K562 (cell line): Measurements from ENCODE around the gene UMODL1. TPM values are rescaled to one million over a fixed set of nuclear protein-coding genes. Genes with fewer than 3 reads are reported as not detected.

ENCODE experiments used
- ATAC-seq: fragments of 200-7000 bp; cut with Tn5 transposase; 3 replicates; pipeline ENCODE4 v1.9.1; 2020; ENCODE audit warnings: moderate library complexity
- BruUV-seq: library from RNA; stranded (reverse); fragments of 400-500 nt; replicated peaks from 2 replicates; lab custom pipeline; 2021; lab: Mats Ljungman, UMichigan
- CTCF ChIA-PET: fragments of 300-600 bp; formaldehyde crosslinking; extraction: SDS; loops from one replicate; lab custom pipeline; 2021; ENCODE audit warnings: low intra/inter-chr PET ratio; lab: Yijun Ruan, JAX
- POLR2A ChIA-PET: fragments of 300-600, 350-650 bp; sonication (Branson Sonifier 250); formaldehyde crosslinking; extraction: SDS; loops from one replicate; lab custom pipeline; 2021; ENCODE audit warnings: antibody characterized with exemption, inconsistent platforms; lab: Yijun Ruan, JAX
- DNase-seq, 4 experiments: peaks; one replicate each; pipeline versions ENCODE4 v3.0.0 to v3.0.0-alpha.2; 2011 to 2018; ENCODE audit warnings: low spot score in 3 of 4, mixed read lengths in 3 of 4; ENCODE audit errors: extremely low read depth in 1 of 4
- FAIRE-seq: peaks from 2 replicates; lab custom pipeline; 2011; peaks lifted over from hg19 to GRCh38; lab: Jason Lieb, UNC
- H2AFZ ChIP-seq: 2 replicates; pipeline ENCODE4 v1.6.0; 2011; ENCODE audit warnings: low read depth, low read length, control low read depth, inconsistent platforms
- H3K27ac ChIP-seq: fragments of 200-600 bp; 3 replicates; pipeline ENCODE4 v1.8.0; 2011; ENCODE audit warnings: low read depth, mild to moderate bottlenecking, control low read depth, inconsistent platforms, low read length, moderate library complexity, mixed read lengths; ENCODE audit errors: extremely low read depth
- H3K27me3 ChIP-seq, 2 experiments: fragments of 300-600 bp in 1 of 2; 2 replicates in 1 of 2; 3 replicates in 1 of 2; pipeline versions ENCODE4 v1.6.0 to v1.8.0; 2011; ENCODE audit warnings: inconsistent platforms in 2 of 2, low read length in 2 of 2, mild to moderate bottlenecking in 1 of 2, mixed read lengths in 1 of 2, moderate library complexity in 1 of 2; ENCODE audit not compliant: control insufficient read depth in 2 of 2, insufficient read depth in 2 of 2
- H3K36me3 ChIP-seq: fragments of 300-600 bp; 3 replicates; pipeline ENCODE4 v1.8.0; 2011; ENCODE audit warnings: mild to moderate bottlenecking, low read length, inconsistent platforms; ENCODE audit not compliant: control insufficient read depth, insufficient read depth
- H3K4me1 ChIP-seq, 2 experiments: fragments of 200-600 bp in 1 of 2; replicated peaks in 1 of 2; 2 replicates in 1 of 2; 3 replicates in 1 of 2; pipeline versions ENCODE4 v1.5.1 to v1.8.0; 2011; ENCODE audit warnings: inconsistent platforms in 2 of 2, low read length in 2 of 2, mild to moderate bottlenecking in 1 of 2, mixed read lengths in 1 of 2, moderate library complexity in 1 of 2; ENCODE audit not compliant: control insufficient read depth in 2 of 2, insufficient read depth in 2 of 2
- H3K4me2 ChIP-seq: 2 replicates; pipeline ENCODE4 v1.6.1; 2011; ENCODE audit warnings: low read length, control low read depth, inconsistent platforms, mixed read lengths; ENCODE audit not compliant: insufficient read depth
- H3K4me3 ChIP-seq: fragments of 200-600 bp; sonication (generic), shearing (Covaris generic); 2 replicates; pipeline ENCODE4 v1.5.1; 2016; ENCODE audit warnings: control low read depth, inconsistent platforms
- H3K79me2 ChIP-seq: fragments of 200-600 bp; 3 replicates; pipeline ENCODE4 v1.8.0; 2011; ENCODE audit warnings: low read length, inconsistent platforms; ENCODE audit not compliant: control insufficient read depth, insufficient read depth
- H3K9ac ChIP-seq, 2 experiments: 2 replicates each; pipeline versions ENCODE4 v1.6.0 to v1.6.1; 2011; ENCODE audit warnings: low read depth in 2 of 2, low read length in 2 of 2, control low read depth in 1 of 2, inconsistent platforms in 1 of 2, mild to moderate bottlenecking in 1 of 2, mixed read lengths in 1 of 2; ENCODE audit not compliant: insufficient read depth in 1 of 2
- H3K9me1 ChIP-seq: one replicate; pipeline ENCODE4 v1.6.0; 2011; ENCODE audit warnings: inconsistent platforms, mild to moderate bottlenecking, low read length, moderate library complexity; ENCODE audit not compliant: control insufficient read depth, insufficient read depth
- H3K9me3 ChIP-seq: replicated peaks from 2 replicates; pipeline ENCODE4 v1.5.1; 2011; ENCODE audit warnings: low read depth, low read length, inconsistent platforms; ENCODE audit not compliant: control insufficient read depth, insufficient read depth
- H4K20me1 ChIP-seq: replicated peaks from 2 replicates; pipeline ENCODE4 v1.6.1; 2011; ENCODE audit warnings: low read length, inconsistent platforms, mixed read lengths; ENCODE audit not compliant: control insufficient read depth, insufficient read depth
- BCOR ChIP-seq: fragments of 450-650 bp; IDR thresholded peaks from 2 replicates; pipeline ENCODE4 v1.6.1; 2016
- BRCA1 ChIP-seq, 2 experiments: fragments of 450-650 bp in 1 of 2; sonication (generic) in 1 of 2; formaldehyde crosslinking in 1 of 2; IDR thresholded peaks; 2 replicates each; pipeline versions ENCODE4 v1.5.0 to v1.6.1; 2017 to 2020; ENCODE audit warnings: mild to moderate bottlenecking in 1 of 2, missing genetic modification reagents in 1 of 2
- CHD2 ChIP-seq: IDR thresholded peaks from 2 replicates; pipeline ENCODE4 v1.6.1; 2011; ENCODE audit warnings: low read depth, low read length
- CREB5 ChIP-seq: fragments of 250-450 bp; sonication (Bioruptor Pico); IDR thresholded peaks from 2 replicates; pipeline ENCODE4 v1.5.0; 2020; ENCODE audit warnings: mild to moderate bottlenecking
- DACH1 ChIP-seq: fragments of 450-650 bp; IDR thresholded peaks from 2 replicates; pipeline ENCODE4 v1.6.1; 2018; ENCODE audit not compliant: partially characterized antibody
- LCOR ChIP-seq: sonication (generic); formaldehyde crosslinking; IDR thresholded peaks from 2 replicates; pipeline ENCODE4 v1.8.0; 2022; ENCODE audit warnings: mild to moderate bottlenecking, missing genetic modification reagents
- NFIC ChIP-seq: fragments of 450-650 bp; IDR thresholded peaks from 2 replicates; pipeline ENCODE4 v1.6.1; 2017; ENCODE audit warnings: mild to moderate bottlenecking, inconsistent platforms
- NFIX ChIP-seq: fragments of 250-450 bp; sonication (Bioruptor Pico); IDR thresholded peaks from 2 replicates; pipeline ENCODE4 v1.4.0; 2020; ENCODE audit warnings: low read depth, mild to moderate bottlenecking, moderate library complexity
- NR2F6 ChIP-seq: fragments of 450-650 bp; formaldehyde crosslinking; IDR thresholded peaks from 2 replicates; pipeline ENCODE4 v1.4.0; 2020; ENCODE audit warnings: mild to moderate bottlenecking
- POLR2H ChIP-seq: IDR thresholded peaks from 2 replicates; pipeline ENCODE4 v1.6.1; 2016; ENCODE audit warnings: missing genetic modification characterization, low read depth, mild to moderate bottlenecking, control low read depth, missing compliant biosample characterization, moderate library complexity
- ZNF263 ChIP-seq: sonication (generic); formaldehyde crosslinking; IDR thresholded peaks from 2 replicates; pipeline ENCODE4 v1.8.0; 2022; ENCODE audit warnings: mild to moderate bottlenecking, missing genetic modification reagents, borderline replicate concordance
- ZNF280B ChIP-seq: fragments of 250-450 bp; sonication (Bioruptor Pico); IDR thresholded peaks from 2 replicates; pipeline ENCODE4 v1.5.1; 2021; ENCODE audit warnings: mild to moderate bottlenecking
- WGBS: fragments of 100-300 bp; shearing (Covaris generic); methylation state at CpG from one replicate; pipeline ENCODE4 v1.1.6; 2016; ENCODE audit warnings: low coverage, mixed read lengths; ENCODE audit not compliant: insufficient coverage; ENCODE audit errors: missing lambda C conversion rate; 5-methylcytosine and 5-hydroxymethylcytosine counted together
- in situ Hi-C: fragments of 300-500 bp; cut with MboI; formaldehyde crosslinking; loops from 4 replicates; pipeline ENCODE4 v1.15.0; 2018; ENCODE audit warnings: inconsistent platforms, mixed read lengths
- intact Hi-C: fragments of 100-400 bp; cut with micrococcal nuclease; formaldehyde crosslinking; loops from 2 replicates; pipeline ENCODE4 v1.14.2; 2022
- polyA plus RNA-seq, 8 experiments: library from polyadenylated mRNA; depleted of rRNA in 4 of 8; stranded (reverse) in 5 of 8; unstranded in 3 of 8; fragments of >200 nt; fragmentation: Nextera tagmentation in 2 of 8; fragmentation: Illumina TruSeq in 1 of 8; extraction: Ambion mirVana in 2 of 8; extraction: Trizol in 1 of 8; gene quantifications; 2 replicates each; pipeline versions ENCODE4 v1.2.1 to v1.2.3, GENCODE V29; 2011 to 2014; ENCODE audit warnings: inconsistent platforms in 1 of 8, missing spikeins in 1 of 8
- total RNA-seq, 7 experiments: library from RNA; depleted of rRNA in 6 of 7; stranded (reverse); fragments of >200 nt in 6 of 7; fragmentation: Illumina TruSeq in 2 of 7; extraction: Trizol in 2 of 7; gene quantifications; 2 replicates each; pipeline versions ENCODE4 v1.2.1 to v1.2.3, GENCODE V29; 2011 to 2021; ENCODE audit warnings: low replicate concordance in 1 of 7

UMODL1 gene
- total and polyA plus RNA-seq, 9 of the 15 experiments (the other 6 are each of a cell fraction or from before 2014, with no cell fraction given), result not detected

DNA sequence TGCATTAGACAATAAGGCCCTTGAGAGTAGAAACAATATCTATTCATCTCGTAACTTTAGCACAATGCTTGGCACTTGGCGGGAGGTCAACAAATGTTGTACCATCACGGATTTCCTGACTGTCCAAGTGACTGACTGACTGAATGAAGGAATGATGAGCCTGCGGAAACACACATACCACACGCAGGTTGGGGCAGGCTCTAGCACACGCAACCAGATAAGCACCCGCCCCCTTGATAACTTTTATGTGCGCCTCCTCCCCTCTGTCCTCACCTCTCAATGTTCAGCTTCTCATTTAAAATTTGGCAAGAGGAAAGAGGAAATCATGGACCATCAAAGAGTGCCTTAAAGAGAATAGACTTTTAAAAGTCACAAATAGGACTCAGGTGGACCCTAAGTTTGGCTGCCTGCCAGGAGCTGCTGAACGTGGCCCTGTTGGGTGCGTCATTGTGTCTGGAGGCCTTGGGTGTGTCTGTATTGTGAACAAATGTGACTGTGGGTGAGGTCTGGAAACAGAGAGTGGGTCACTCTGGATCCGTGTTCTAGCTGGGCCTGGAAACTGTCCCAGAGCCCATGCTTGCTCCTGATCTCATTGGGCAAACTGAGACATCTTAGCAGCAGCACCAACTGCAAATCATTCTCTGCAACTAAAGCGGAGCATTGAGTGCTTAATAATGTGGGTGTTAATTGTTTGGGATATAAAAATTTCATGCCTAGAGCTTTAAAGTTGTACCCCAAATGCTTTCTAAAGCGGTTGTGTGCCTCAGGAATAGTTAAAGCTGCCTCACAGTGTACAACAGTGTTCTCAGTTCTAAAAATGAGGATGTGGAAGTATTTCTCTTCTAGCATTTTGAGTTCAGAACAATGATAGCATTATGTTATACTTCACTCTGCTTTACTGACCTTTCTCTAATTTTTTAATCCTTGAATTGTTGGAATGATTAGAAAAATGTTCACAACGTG lies 100.3 kb downstream of the UMODL1 start:
- no peak overlapping the region for H2AFZ ChIP-seq
- H3K4me3 ChIP-seq, result no peak overlapping the region
- H3K9me3 ChIP-seq, result no peaks in the 10 kb centered on the region
- TF ChIP-seq BCOR (no peak), NR2F6 (CRISPR knock-in tag) (no peak), CHD2 (no peak), BRCA1 (IDR thresholded peaks at IDR 0.05) (no peak), BRCA1 (CRISPR knock-in tag; IDR thresholded peaks at IDR 0.05) (no peak), LCOR (CRISPR knock-in tag) (no peak), ZNF280B (CRISPR knock-in tag) (no peak), ZNF263 (CRISPR knock-in tag) (no peak), CREB5 (CRISPR knock-in tag) (no peak), NFIX (CRISPR knock-in tag) (peak; percentile 42; the same call in 1 of the 2 replicates), NFIC (peak; percentile 91), POLR2H (tag) (no peak), DACH1 (no peak)
- H3K9ac ChIP-seq, result no peak overlapping the region
- H3K36me3 ChIP-seq, result no peaks in the 10 kb centered on the region
- no peaks in the 10 kb centered on the region for H3K4me1 ChIP-seq
- H3K4me2 ChIP-seq, result no peak overlapping the region
- no peaks in the 10 kb centered on the region for H3K79me2 ChIP-seq
- ATAC-seq (no peak; the same call in 2 of the 3 replicates), DNase-seq (peak in 1 of 4 experiments; percentile 17), FAIRE-seq (no peak)
- WGBS, result 3% methylated on average over 14 of the region's 14 CpGs
- intact Hi-C loops, result no loop called here
- no TSS peak for BruUV-seq
- in situ Hi-C loops, result no loop called here
- peaks cover 20 to 28% of the 10 kb centered on the region in 2 experiments; a peak in 4 of 5 replicates for H3K27me3 ChIP-seq
- H3K9me1 ChIP-seq, result no peaks in the 10 kb centered on the region
- H3K27ac ChIP-seq, result no peak overlapping the region
- POLR2A ChIA-PET, result interaction anchor here (0.6 kb wide), 1 partner anchor 400 kb away, joined by 3 read pairs; no protein-coding TSS in a partner anchor
- CTCF ChIA-PET, result interaction anchor here (0.5 kb wide), 1 partner anchor 42 kb away, joined by 4 read pairs; no protein-coding TSS in a partner anchor
- H4K20me1 ChIP-seq, result no peaks in the 10 kb centered on the region
